SH-SY5Y (cell line): ENCODE measurements around the gene PRCD.

Experiments used
- GATA2 ChIP-seq: IDR thresholded peaks from 2 replicates; pipeline ENCODE4 v1.6.1; 2011; ENCODE audit warnings: mild to moderate bottlenecking, low read depth, low read length
- GATA3 ChIP-seq: IDR thresholded peaks from 2 replicates; pipeline ENCODE4 v1.6.1; 2011; ENCODE audit warnings: low read depth, mild to moderate bottlenecking, low read length, moderate library complexity

DNA sequence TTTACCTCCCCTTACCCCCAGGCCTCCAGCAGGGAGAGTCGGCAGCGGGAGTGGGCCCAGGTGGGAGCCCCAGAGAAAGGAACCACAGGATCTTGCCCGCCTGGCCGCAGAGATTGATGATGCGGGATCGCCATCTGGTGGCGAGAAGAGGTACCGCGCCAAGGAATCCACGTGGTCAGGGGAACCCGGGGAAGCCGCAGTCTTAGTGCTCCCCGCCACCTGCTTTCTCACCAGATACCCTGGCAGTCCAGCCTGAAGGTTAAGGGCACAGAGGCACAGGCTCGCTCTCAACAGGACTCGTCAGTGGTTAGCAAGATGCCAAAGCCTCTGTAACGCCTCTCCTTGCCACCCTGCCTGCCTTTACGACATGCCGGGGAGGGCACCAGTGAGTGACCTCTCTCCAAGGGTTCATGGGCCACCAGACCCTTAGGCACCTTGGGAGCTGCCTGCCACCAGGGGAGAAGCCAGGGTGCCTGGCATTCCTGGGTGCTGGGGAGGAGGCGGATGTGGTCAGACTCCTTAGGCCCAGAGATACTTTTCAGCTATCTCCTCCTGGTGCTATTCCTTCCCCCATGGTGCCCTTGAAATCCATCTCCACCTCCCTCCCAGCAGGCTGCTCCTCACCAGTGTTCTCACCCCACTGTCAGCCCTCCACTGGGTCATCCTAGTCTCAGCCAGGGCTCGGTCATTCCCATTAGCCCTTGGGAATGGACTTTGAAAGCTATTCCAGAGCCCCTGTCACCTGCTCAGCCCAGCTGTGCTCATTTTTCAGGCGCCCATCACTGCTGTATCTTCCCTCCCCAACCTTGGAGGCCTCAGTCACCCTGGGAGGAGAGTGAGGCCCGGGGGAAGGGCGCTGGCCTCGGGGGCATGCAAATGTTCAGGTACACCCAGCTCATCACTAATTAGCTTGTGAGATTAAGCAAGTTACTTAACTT lies 33.2 kb upstream of the PRCD start:
- no peak for TF ChIP-seq GATA2
- no peak for TF ChIP-seq GATA3
